Lower leg skin (tissue), 4 donors: ENCODE data around the gene TAF5. TPM values are rescaled to one million over a fixed set of nuclear protein-coding genes. Genes with fewer than 3 reads are reported as not detected.

Experiments used
- DNase-seq, 2 donors: peaks; one replicate each; pipeline ENCODE4 v3.0.0-alpha.2; 2019; ENCODE audit warnings: low spot score in 2 of 2
- H3K4me3 ChIP-seq: fragments of 200-600 bp; sonication (generic); 2 replicates; pipeline ENCODE4 v1.5.1; 2017; ENCODE audit warnings: mild to moderate bottlenecking, low read depth; ENCODE audit not compliant: poor library complexity, severe bottlenecking
- POLR2A ChIP-seq, 2 donors: fragments of 450-650 bp; IDR thresholded peaks; one replicate each; pipeline ENCODE4 v1.6.1; 2016 to 2017; ENCODE audit warnings: antibody characterized with exemption in 2 of 2, mild to moderate bottlenecking in 1 of 2, moderate library complexity in 1 of 2
- WGBS, 2 donors: methylation state at CpG; one replicate each; pipeline ENCODE4 v1.1.5; 2018; 5-methylcytosine and 5-hydroxymethylcytosine counted together
- intact Hi-C: fragments of 100-400 bp; cut with DNase I; formaldehyde crosslinking; loops from one replicate; pipeline ENCODE4 v1.15.0; 2023; ENCODE audit warnings: low total_unique reads
- total RNA-seq, 4 donors: library from RNA; depleted of rRNA; stranded (reverse); fragments of >200 nt; gene quantifications; one replicate each; pipeline ENCODE4 v1.1.0, GENCODE V29; 2016
- TF ChIP-seq, protein P1 (sequence below), 3 donors: fragments of 450-650 bp; IDR thresholded peaks; one replicate each; pipeline ENCODE4 v1.5.1; 2016; ENCODE audit warnings: antibody characterized with exemption in 3 of 3, mild to moderate bottlenecking in 3 of 3, moderate library complexity in 2 of 3

The TAF5 gene
- total RNA-seq, 4 donors from 2014 or later = 4.1 to 8.9 (median 6.1) TPM

DNA sequence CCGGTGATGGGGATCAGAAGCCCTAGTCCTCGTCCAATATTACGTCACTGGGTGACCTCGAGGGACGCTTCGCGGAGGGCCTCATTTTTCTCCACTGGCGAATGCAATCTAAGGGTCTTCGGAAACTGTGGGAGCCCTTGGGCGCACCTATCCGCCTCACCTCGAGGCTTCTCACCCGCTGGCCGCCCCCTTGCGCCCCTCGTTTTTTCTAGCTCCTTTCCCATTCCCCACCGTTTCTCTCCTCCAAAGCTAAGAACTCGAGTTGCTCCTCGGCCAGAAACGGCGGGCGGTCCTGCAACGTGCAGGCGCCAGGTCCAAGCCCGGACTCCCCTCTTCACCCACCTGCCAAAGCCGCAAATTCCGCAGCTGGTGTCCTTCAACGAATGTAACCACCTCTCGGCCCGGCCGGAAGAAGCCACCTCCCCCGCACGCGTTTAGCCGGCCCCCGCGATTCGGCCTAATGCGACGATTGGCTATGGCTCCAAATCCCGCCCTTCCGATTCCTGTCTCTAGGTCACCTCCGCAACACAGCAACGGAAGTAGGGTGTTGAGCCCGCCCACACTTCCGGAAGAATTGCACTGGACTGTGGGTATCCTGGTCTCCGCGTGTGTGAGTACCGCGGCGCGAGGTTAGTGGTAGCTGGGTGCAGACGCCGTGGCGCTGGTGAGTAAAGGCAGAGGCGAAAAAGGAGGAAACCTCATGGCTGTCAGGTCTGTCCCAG lies 28.5 kb downstream of the TAF5 start, which contains the start of the genes ATP5MK and PDCD11:
ATP5MK (minus strand) TSS at position 409 of the 722 bp plus-strand sequence. CDS start 4,018 bp downstream, outside the sequence.
PDCD11 (plus strand) TSS at position 560 of the 722 bp plus-strand sequence. CDS start 1,801 bp downstream, outside the sequence.
- peak; percentile 98 to 99 for DNase-seq
- 1% methylated on average over 56 of the region's 56 CpGs for WGBS, 2 donors
- TF ChIP-seq POLR2A (IDR thresholded peaks at IDR 0.05) = no peak
- TF ChIP-seq, protein P1, sequence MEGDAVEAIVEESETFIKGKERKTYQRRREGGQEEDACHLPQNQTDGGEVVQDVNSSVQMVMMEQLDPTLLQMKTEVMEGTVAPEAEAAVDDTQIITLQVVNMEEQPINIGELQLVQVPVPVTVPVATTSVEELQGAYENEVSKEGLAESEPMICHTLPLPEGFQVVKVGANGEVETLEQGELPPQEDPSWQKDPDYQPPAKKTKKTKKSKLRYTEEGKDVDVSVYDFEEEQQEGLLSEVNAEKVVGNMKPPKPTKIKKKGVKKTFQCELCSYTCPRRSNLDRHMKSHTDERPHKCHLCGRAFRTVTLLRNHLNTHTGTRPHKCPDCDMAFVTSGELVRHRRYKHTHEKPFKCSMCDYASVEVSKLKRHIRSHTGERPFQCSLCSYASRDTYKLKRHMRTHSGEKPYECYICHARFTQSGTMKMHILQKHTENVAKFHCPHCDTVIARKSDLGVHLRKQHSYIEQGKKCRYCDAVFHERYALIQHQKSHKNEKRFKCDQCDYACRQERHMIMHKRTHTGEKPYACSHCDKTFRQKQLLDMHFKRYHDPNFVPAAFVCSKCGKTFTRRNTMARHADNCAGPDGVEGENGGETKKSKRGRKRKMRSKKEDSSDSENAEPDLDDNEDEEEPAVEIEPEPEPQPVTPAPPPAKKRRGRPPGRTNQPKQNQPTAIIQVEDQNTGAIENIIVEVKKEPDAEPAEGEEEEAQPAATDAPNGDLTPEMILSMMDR (IDR thresholded peaks at IDR 0.05) = no peak
- peak within 1 kb of the TSS; percentile 93 for H3K4me3 ChIP-seq
- intact Hi-C loops = no loop called here

DNA sequence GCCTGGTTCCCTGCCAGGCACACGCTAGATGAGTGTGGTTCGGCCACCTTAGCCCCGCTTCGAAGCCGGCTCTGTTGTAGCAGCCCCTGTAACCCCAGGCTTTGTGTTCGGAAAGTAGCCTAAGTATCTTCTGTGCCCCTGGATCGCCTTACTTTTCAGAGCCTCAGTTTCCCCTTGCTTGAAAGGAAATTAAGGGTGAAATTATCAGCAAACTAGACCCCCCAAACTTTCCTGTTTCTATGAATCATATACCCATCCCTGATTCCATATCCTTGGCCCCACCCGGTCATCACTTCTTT lies 29.0 kb downstream of the TAF5 start:
- 0 to 1% methylated on average over 7 to 8 of the region's 8 CpGs for WGBS, 2 donors
- intact Hi-C loops = no loop called here
- no peak for DNase-seq
- no peak for TF ChIP-seq POLR2A (IDR thresholded peaks at IDR 0.05)
- TF ChIP-seq, protein P1 (IDR thresholded peaks at IDR 0.05) = no peak
- H3K4me3 ChIP-seq = peak overlapping the region; percentile 93

DNA sequence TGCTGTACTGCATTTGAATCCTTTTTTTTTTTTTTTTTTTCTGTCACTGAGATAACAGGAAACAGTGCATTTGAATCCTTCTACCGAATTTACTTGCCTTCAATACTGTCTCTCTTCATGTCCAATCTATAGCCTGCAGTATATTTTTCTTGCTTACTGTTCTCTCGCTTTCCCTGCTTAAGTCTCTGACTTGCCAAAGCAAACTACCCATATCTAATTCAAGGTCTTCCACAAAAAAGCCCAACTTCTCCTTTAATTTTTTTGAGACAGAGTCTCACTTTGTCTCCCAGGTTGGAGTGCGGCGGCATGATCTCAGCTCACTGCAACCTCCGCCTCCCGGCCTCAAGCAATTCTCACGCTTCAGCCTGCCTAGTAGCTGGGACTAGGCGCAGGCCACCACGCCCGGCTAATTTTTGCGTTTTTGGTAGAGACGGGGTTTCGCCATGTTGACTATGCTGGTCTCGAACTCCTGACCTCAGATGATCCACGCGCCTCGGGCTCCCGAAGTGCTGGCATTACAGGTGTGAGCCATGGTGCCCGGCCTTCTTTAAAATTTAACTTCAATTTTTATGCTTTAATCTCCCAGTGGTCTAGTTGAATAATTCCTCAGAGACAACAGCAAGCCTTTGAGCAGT lies 29.5 kb downstream of the TAF5 start:
- H3K4me3 ChIP-seq = peak overlapping the region; percentile 93
- intact Hi-C loops = no loop called here
- TF ChIP-seq, protein P1 (IDR thresholded peaks at IDR 0.05) = no peak
- no peak for TF ChIP-seq POLR2A (IDR thresholded peaks at IDR 0.05)
- peak in 1 of 2 donors; percentile 74 for DNase-seq
- 41 to 47% methylated on average over 19 of the region's 19 CpGs for whole genome bisulfite sequencing, 2 donors

DNA sequence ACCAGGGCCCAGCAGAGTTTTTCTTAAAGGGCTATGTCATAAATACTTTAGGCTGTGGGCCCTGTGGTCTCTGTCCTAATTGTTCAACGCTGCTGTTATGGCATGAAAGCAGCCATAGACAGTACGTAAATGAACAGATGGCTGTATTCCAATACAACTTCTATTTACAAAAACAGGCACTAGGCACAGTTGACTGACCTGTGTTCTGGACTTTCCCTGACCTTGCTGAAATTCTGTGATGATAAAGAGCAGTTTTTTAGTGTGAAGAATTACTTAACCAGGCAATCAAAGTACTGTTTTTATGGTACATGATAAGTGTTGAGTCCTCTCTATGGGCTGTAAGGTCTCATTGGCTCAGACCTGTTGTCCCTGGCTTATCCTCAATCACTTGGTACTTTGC lies 45.8 kb downstream of the TAF5 start:
- WGBS, 2 donors = 87 to 96% methylated on average over 2 of the region's 2 CpGs
- no peak for DNase-seq
- intact Hi-C loops = no loop called here

GRCh38 chr10:103415581-103415980 lies 47.8 kb downstream of the TAF5 start:
- TF ChIP-seq POLR2A (IDR thresholded peaks at IDR 0.05) = no peak
- TF ChIP-seq, protein P1 (IDR thresholded peaks at IDR 0.05) = no peak
- H3K4me3 ChIP-seq = no peak overlapping the region
- intact Hi-C loops = loop anchor here (5.0 kb wide), 1 partner anchor 72 kb away; no protein-coding TSS in a partner anchor
- no peak for DNase-seq
- 75% methylated on average over 8 of the region's 8 CpGs for WGBS, 2 donors

More for the DNA sequence above, 45.8 kb downstream of the TAF5 start:
- H3K4me3 ChIP-seq = no peak overlapping the region
- TF ChIP-seq, protein P1 (IDR thresholded peaks at IDR 0.05) = no peak
- no peak for TF ChIP-seq POLR2A (IDR thresholded peaks at IDR 0.05)
